Measurements from ENCODE around the gene KCNQ4.

Gene KCNQ4

DNA sequence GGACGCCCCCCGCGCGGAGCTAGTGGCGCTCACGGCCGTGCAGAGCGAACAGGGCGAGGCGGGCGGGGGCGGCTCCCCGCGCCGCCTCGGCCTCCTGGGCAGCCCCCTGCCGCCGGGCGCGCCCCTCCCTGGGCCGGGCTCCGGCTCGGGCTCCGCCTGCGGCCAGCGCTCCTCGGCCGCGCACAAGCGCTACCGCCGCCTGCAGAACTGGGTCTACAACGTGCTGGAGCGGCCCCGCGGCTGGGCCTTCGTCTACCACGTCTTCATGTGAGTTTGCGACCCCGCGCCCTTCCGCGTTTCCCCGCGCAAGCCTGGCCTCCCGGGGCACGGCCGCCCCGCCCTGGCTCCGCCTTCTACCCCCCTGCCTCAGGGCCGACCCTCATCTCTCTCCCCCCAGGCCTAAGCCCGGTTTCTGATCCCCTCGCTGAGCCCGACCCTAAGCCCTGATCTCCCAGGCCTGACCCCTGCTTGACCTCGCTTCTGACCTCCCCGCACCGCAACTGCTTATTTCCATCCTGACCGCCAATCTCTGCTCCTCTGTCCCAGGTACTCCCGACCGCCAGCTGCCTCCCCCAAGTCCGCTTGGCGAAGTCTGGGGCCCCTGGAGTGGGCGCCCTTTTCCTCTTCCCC, 669 bp downstream of the KCNQ4 start:
- no peaks in the 10 kb centered on the region for H3K9me2 ChIP-seq (replicated peaks; ENCODE audit: control insufficient read depth, low read length)
- no peak overlapping the region for H3K4me2 ChIP-seq (ENCODE audit: low read length)

DNA sequence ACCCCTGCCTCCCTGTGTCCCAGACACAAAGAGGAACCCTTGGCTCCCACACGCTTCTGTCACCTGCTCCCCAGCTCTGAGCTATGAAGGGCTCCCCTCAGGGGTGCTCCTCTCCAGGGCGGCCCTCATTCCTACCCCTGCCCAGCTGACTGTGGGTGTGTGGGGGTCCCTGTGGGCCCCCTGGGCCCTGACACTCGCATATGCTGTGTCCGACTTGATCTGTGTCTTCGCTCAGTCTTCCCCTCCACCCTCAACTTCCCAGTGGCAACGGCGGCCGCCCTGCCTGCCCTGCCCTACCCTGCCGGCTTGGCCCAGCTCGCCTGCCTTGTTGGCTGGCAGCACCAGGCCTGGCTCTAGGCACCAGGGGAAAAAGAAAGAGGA, 1.2 kb downstream of the KCNQ4 start:
- no peaks in the 10 kb centered on the region for H3F3A ChIP-seq (ENCODE audit: control insufficient read depth, insufficient read depth)
- no peak overlapping the region for H3K4me3 ChIP-seq (ENCODE audit: low read length)
- no peaks in the 10 kb centered on the region for H3K36me3 ChIP-seq (ENCODE audit: control insufficient read depth, low read length)
- no peak overlapping the region for H3K4me2 ChIP-seq (ENCODE audit: low read length)
- peaks cover 26% of the 10 kb centered on the region for H3K27me3 ChIP-seq (ENCODE audit: control insufficient read depth, low read length)
- TF ChIP-seq, protein P1, sequence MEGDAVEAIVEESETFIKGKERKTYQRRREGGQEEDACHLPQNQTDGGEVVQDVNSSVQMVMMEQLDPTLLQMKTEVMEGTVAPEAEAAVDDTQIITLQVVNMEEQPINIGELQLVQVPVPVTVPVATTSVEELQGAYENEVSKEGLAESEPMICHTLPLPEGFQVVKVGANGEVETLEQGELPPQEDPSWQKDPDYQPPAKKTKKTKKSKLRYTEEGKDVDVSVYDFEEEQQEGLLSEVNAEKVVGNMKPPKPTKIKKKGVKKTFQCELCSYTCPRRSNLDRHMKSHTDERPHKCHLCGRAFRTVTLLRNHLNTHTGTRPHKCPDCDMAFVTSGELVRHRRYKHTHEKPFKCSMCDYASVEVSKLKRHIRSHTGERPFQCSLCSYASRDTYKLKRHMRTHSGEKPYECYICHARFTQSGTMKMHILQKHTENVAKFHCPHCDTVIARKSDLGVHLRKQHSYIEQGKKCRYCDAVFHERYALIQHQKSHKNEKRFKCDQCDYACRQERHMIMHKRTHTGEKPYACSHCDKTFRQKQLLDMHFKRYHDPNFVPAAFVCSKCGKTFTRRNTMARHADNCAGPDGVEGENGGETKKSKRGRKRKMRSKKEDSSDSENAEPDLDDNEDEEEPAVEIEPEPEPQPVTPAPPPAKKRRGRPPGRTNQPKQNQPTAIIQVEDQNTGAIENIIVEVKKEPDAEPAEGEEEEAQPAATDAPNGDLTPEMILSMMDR (IDR thresholded peaks at IDR 0.05; ENCODE audit: low read depth, low read length, poor library complexity, severe bottlenecking), result no peak
- TF ChIP-seq EZH2phosphoT487 (IDR thresholded peaks at IDR 0.05; ENCODE audit: borderline replicate concordance, low read length), result no peak
- no peaks in the 10 kb centered on the region for H3K4me1 ChIP-seq (ENCODE audit: control insufficient read depth, low read length)
- H3K9me2 ChIP-seq (replicated peaks; ENCODE audit: control insufficient read depth, low read length), result no peaks in the 10 kb centered on the region
- H3K27ac ChIP-seq (ENCODE audit: low read depth, low read length), result no peak overlapping the region
- H3K79me2 ChIP-seq (ENCODE audit: control insufficient read depth, low read length), result no peaks in the 10 kb centered on the region
- no peaks in the 10 kb centered on the region for H3K9me3 ChIP-seq (ENCODE audit: control insufficient read depth, insufficient read depth, low read length)
- H4K20me1 ChIP-seq (ENCODE audit: control insufficient read depth, insufficient read depth, low read depth, low read length), result no peaks in the 10 kb centered on the region

More for the DNA sequence above, 669 bp downstream of the KCNQ4 start:
- H3K79me2 ChIP-seq (ENCODE audit: control insufficient read depth, low read length), result no peaks in the 10 kb centered on the region
- H3K4me3 ChIP-seq (ENCODE audit: low read length), result no peak overlapping the region
- H3K36me3 ChIP-seq (ENCODE audit: control insufficient read depth, low read length), result no peaks in the 10 kb centered on the region
- TF ChIP-seq, protein P1 (IDR thresholded peaks at IDR 0.05; ENCODE audit: low read depth, low read length, poor library complexity, severe bottlenecking), result no peak
- 0 out of 2 replicates have a peak, but pooled peaks have one; percentile 37 for TF ChIP-seq EZH2phosphoT487 (IDR thresholded peaks at IDR 0.05; ENCODE audit: borderline replicate concordance, low read length)
- no peaks in the 10 kb centered on the region for H3K4me1 ChIP-seq (ENCODE audit: control insufficient read depth, low read length)
- H3F3A ChIP-seq (ENCODE audit: control insufficient read depth, insufficient read depth), result no peaks in the 10 kb centered on the region
- H3K27me3 ChIP-seq (ENCODE audit: control insufficient read depth, low read length), result peaks cover 26% of the 10 kb centered on the region
- H3K9me3 ChIP-seq (ENCODE audit: control insufficient read depth, insufficient read depth, low read length), result no peaks in the 10 kb centered on the region
- H3K27ac ChIP-seq (ENCODE audit: low read depth, low read length), result no peak overlapping the region
- H4K20me1 ChIP-seq (ENCODE audit: control insufficient read depth, insufficient read depth, low read depth, low read length), result no peaks in the 10 kb centered on the region

DNA sequence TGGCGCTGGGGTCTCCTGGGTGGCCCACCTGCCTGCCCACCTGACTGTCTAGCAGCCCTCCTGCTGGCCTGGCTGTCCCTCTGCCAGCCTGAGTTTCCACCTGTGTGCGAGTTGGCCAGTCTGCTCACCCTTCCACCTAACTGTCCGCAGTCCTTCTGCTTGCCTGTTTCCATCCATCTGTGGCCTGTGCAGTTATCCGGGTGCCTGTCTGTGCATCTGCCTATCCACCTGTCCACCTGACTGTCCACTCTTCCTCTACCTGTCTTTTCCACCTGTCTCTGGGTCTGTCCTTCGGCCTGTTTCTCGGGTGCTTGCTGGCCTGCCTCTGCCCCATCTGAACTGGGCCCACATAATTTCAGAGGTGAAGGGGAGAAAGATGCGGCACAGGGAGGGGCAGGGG, 1.9 kb downstream of the KCNQ4 start:
- H3K4me2 ChIP-seq (ENCODE audit: low read length), result no peak overlapping the region
- no peaks in the 10 kb centered on the region for H3F3A ChIP-seq (ENCODE audit: control insufficient read depth, insufficient read depth)
- TF ChIP-seq EZH2phosphoT487 (IDR thresholded peaks at IDR 0.05; ENCODE audit: borderline replicate concordance, low read length), result no peak
- TF ChIP-seq, protein P1 (IDR thresholded peaks at IDR 0.05; ENCODE audit: low read depth, low read length, poor library complexity, severe bottlenecking), result no peak
- H3K4me3 ChIP-seq (ENCODE audit: low read length), result no peak overlapping the region
- H3K4me1 ChIP-seq (ENCODE audit: control insufficient read depth, low read length), result no peaks in the 10 kb centered on the region
- H3K9me3 ChIP-seq (ENCODE audit: control insufficient read depth, insufficient read depth, low read length), result no peaks in the 10 kb centered on the region
- H3K36me3 ChIP-seq (ENCODE audit: control insufficient read depth, low read length), result no peaks in the 10 kb centered on the region
- peaks cover 32% of the 10 kb centered on the region for H3K27me3 ChIP-seq (ENCODE audit: control insufficient read depth, low read length)
- no peaks in the 10 kb centered on the region for H4K20me1 ChIP-seq (ENCODE audit: control insufficient read depth, insufficient read depth, low read depth, low read length)
- no peaks in the 10 kb centered on the region for H3K79me2 ChIP-seq (ENCODE audit: control insufficient read depth, low read length)
- no peak overlapping the region for H3K27ac ChIP-seq (ENCODE audit: low read depth, low read length)
- H3K9me2 ChIP-seq (replicated peaks; ENCODE audit: control insufficient read depth, low read length), result no peaks in the 10 kb centered on the region

Measured in DOHH2 (cell line).